Endothelial cell of umbilical vein (primary cell): ENCODE data around the gene GRK6. TPM values are rescaled to one million over a fixed set of nuclear protein-coding genes. Genes with fewer than 3 reads are reported as not detected.

Source experiments
- BruUV-seq: library from RNA; stranded (reverse); fragments of 400-500 nt; replicated peaks from 2 replicates; lab custom pipeline; 2021; lab: Mats Ljungman, UMichigan
- CTCF ChIA-PET: fragments of 300-600, 350-600 bp; sonication (Branson Sonifier 250); formaldehyde crosslinking; loops from one replicate; lab custom pipeline; 2021; ENCODE audit warnings: antibody characterized with exemption, inconsistent platforms; lab: Charles Lee
- POLR2A ChIA-PET: fragments of 300-600, 350-600 bp; sonication (Branson Sonifier 250); formaldehyde crosslinking; loops from one replicate; lab custom pipeline; 2021; ENCODE audit warnings: antibody characterized with exemption, inconsistent platforms; lab: Charles Lee
- DNase-seq: peaks from one replicate; pipeline ENCODE4 v3.0.0-alpha.2; 2011; ENCODE audit warnings: low read depth, low spot score
- FAIRE-seq: peaks from 2 replicates; lab custom pipeline; 2011; peaks lifted over from hg19 to GRCh38; lab: Jason Lieb, UNC
- H2AFZ ChIP-seq: 2 replicates; pipeline ENCODE4 v1.6.0; 2012; ENCODE audit warnings: low read depth, low read length, control low read depth, inconsistent platforms
- H3K27ac ChIP-seq: 2 replicates; pipeline ENCODE4 v1.5.1; 2011; ENCODE audit warnings: low read depth, mild to moderate bottlenecking, control low read depth, low read length, moderate library complexity; ENCODE audit not compliant: insufficient read depth
- H3K27me3 ChIP-seq, 2 experiments: 2 replicates each; pipeline versions ENCODE4 v1.6.0 to v1.6.1; 2011; ENCODE audit warnings: low read length in 2 of 2, mixed read lengths in 1 of 2; ENCODE audit not compliant: control insufficient read depth in 2 of 2, insufficient read depth in 2 of 2
- H3K36me3 ChIP-seq, 2 experiments: 2 replicates in 1 of 2; 3 replicates in 1 of 2; pipeline ENCODE4 v1.5.1; 2011; ENCODE audit warnings: low read length in 2 of 2, mild to moderate bottlenecking in 1 of 2, moderate library complexity in 1 of 2; ENCODE audit not compliant: control insufficient read depth in 2 of 2, insufficient read depth in 2 of 2; ENCODE audit errors: extremely low read depth in 1 of 2
- H3K4me1 ChIP-seq: 3 replicates; pipeline ENCODE4 v1.5.1; 2011; ENCODE audit warnings: mild to moderate bottlenecking, low read length; ENCODE audit not compliant: control insufficient read depth, insufficient read depth; ENCODE audit errors: extremely low read depth
- H3K4me2 ChIP-seq: 2 replicates; pipeline ENCODE4 v1.6.1; 2011; ENCODE audit warnings: low read length, control low read depth, mixed read lengths; ENCODE audit not compliant: insufficient read depth
- H3K4me3 ChIP-seq, 3 experiments: fragments of 200-600 bp in 1 of 3; sonication (generic), shearing (Covaris generic) in 1 of 3; replicated peaks in 1 of 3; 2 replicates each; pipeline ENCODE4 v1.5.1; 2011 to 2016; ENCODE audit warnings: control low read depth in 3 of 3, low read length in 3 of 3, mild to moderate bottlenecking in 2 of 3, inconsistent platforms in 1 of 3, low read depth in 1 of 3, moderate library complexity in 1 of 3; ENCODE audit not compliant: insufficient read depth in 1 of 3
- H3K79me2 ChIP-seq: 2 replicates; pipeline ENCODE4 v1.6.0; 2012; ENCODE audit warnings: low read length, inconsistent platforms; ENCODE audit not compliant: control insufficient read depth, insufficient read depth
- H3K9ac ChIP-seq: replicated peaks from 2 replicates; pipeline ENCODE3; 2011; ENCODE audit warnings: low read length, control low read depth; ENCODE audit not compliant: insufficient read depth; ENCODE audit errors: extremely low read depth
- H3K9me1 ChIP-seq: replicated peaks from 3 replicates; pipeline ENCODE4 v1.6.0; 2011; ENCODE audit warnings: mild to moderate bottlenecking, low read length; ENCODE audit not compliant: control insufficient read depth, insufficient read depth; ENCODE audit errors: extremely low read depth
- H3K9me3 ChIP-seq: replicated peaks from 2 replicates; pipeline ENCODE4 v1.5.1; 2012; ENCODE audit warnings: low read length, inconsistent platforms; ENCODE audit not compliant: control insufficient read depth, insufficient read depth
- H4K20me1 ChIP-seq: replicated peaks from 2 replicates; pipeline ENCODE3; 2011; ENCODE audit warnings: mild to moderate bottlenecking, low read length; ENCODE audit not compliant: control insufficient read depth, insufficient read depth; ENCODE audit errors: extremely low read depth
- CTCF ChIP-seq, 2 donors: IDR thresholded peaks; 1 replicate in 1 of 2; 2 replicates in 1 of 2; pipeline ENCODE4 v1.5.1; 2011; ENCODE audit warnings: low read length in 2 of 2, mild to moderate bottlenecking in 2 of 2, moderate library complexity in 2 of 2, control low read depth in 1 of 2, inconsistent platforms in 1 of 2, low read depth in 1 of 2; ENCODE audit not compliant: insufficient read depth in 1 of 2; ENCODE audit errors: extremely low read depth in 1 of 2
- EZH2 ChIP-seq: IDR thresholded peaks from 2 replicates; pipeline ENCODE4 v1.6.1; 2012; ENCODE audit warnings: borderline replicate concordance, low read depth, mild to moderate bottlenecking, moderate library complexity, low read length, inconsistent platforms; ENCODE audit not compliant: severe bottlenecking
- FOS ChIP-seq: IDR thresholded peaks from 2 replicates; pipeline ENCODE4 v1.6.1; 2011; ENCODE audit warnings: mild to moderate bottlenecking, low read length, moderate library complexity, borderline replicate concordance; ENCODE audit not compliant: insufficient read depth
- POLR2A ChIP-seq: IDR thresholded peaks from 2 replicates; pipeline ENCODE4 v1.6.1; 2012; ENCODE audit warnings: low read depth, mild to moderate bottlenecking, control low read depth, low read length
- dilution Hi-C: fragments of 300-500 bp; cut with MboI; formaldehyde crosslinking; loops from one replicate; pipeline ENCODE4 v1.15.0; 2019; ENCODE audit warnings: low sequenced_read_pairs; ENCODE audit not compliant: extremely low pct_ligation_motif_present
- intact Hi-C: fragments of 100-400 bp; cut with micrococcal nuclease; formaldehyde crosslinking; loops from one replicate; pipeline ENCODE4 v1.10.0; 2022
- polyA plus RNA-seq, 4 experiments: library from polyadenylated mRNA; depleted of rRNA in 3 of 4; stranded (reverse) in 3 of 4; unstranded in 1 of 4; fragments of >200 nt; gene quantifications; 2 replicates each; pipeline versions ENCODE4 v1.2.1 to v1.2.3, GENCODE V29; 2011 to 2012; ENCODE audit warnings: missing spikeins in 1 of 4
- total RNA-seq: library from RNA; stranded (reverse); gene quantifications from 2 replicates; pipeline ENCODE4 v1.2.3, GENCODE V29; 2021

Gene GRK6
- total and polyA plus RNA-seq, 2 donors (not counting 3 experiments of a cell fraction or from before 2014, with no cell fraction given) = 28.9 to 36.4 TPM

DNA sequence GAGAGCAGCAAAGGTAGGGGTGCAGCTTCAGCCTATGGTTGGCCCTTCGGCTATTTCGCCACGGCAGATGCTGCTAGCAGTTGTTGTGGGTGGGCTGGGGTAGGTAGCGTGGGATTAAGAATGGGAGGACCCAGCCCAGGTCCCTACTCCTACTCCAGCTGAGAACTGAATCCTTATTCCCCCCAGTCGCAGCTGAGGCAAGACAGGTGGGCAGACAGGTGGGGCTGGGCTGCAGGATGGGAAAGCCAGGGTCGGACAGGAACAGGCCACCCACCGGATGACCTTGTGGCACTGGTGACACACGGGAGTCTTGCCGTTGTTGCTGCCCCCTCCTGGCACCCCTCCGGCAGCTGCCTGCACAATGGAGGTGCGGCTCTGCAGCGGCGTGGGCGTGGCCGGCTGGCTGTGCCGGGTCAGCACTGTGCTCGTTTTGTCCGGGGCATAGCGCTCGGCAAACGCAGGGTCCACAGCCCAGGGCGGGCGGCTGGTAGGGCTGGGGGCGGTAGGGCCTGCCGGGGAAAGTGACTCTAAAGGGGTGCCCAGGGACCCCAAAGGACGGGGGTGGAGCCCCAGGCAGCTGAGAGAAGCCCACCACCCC lies 62.7 kb downstream of the GRK6 start:
- H4K20me1 ChIP-seq = no peaks in the 10 kb centered on the region
- DNase-seq (no peak), FAIRE-seq (no peak)
- H3K9me1 ChIP-seq = no peaks in the 10 kb centered on the region
- ChIA-PET CTCF (interaction anchor here (1.4 to 5.3 kb wide), 3 partner anchors 12 to 98 kb away, joined by 3 to 58 read pairs (median 4); no protein-coding TSS in a partner anchor), POLR2A (interaction anchor here (1.0 kb wide), 1 partner anchor 8 kb away, joined by 5 read pairs; the partner anchor contains the start of gene PDLIM7)
- H2AFZ ChIP-seq = no peak overlapping the region
- no peak overlapping the region for H3K27ac ChIP-seq
- no peaks in the 10 kb centered on the region for H3K27me3 ChIP-seq
- no peak for TF ChIP-seq POLR2A
- peak in 1 of 2 donors; percentile 38 for TF ChIP-seq CTCF (IDR thresholded peaks at IDR 0.05; ENCODE audit: extremely low read depth in 1 of 2, insufficient read depth in 1 of 2, low read depth in 1 of 2, low read length in 2 of 2)
- TF ChIP-seq FOS = no peak
- TF ChIP-seq EZH2 = no peak
- H3K4me3 ChIP-seq = no peak overlapping the region
- peaks cover 26 to 55% of the 10 kb centered on the region in 2 experiments for H3K36me3 ChIP-seq
- no TSS peak for BruUV-seq
- H3K79me2 ChIP-seq = peaks cover 38% of the 10 kb centered on the region
- dilution Hi-C loops (no loop called here), intact Hi-C loops (no loop called here)
- H3K9me3 ChIP-seq = no peaks in the 10 kb centered on the region
- H3K4me1 ChIP-seq = peaks cover 33% of the 10 kb centered on the region
- no peak overlapping the region for H3K4me2 ChIP-seq
- H3K9ac ChIP-seq = no peak overlapping the region
